Posterior vena cava (tissue), 2 donors: ENCODE measurements around the gene USH1G. TPM values are rescaled to one million over a fixed set of nuclear protein-coding genes. Genes with fewer than 3 reads are reported as not detected.
"Not testable (repeated sequence)": the region's sequence is repeated elsewhere in the genome, so short reads cannot be mapped to it uniquely, and the experiment has no call there.

Experiments used
- DNase-seq: peaks from one replicate; pipeline ENCODE4 v3.0.0-alpha.2; 2020; ENCODE audit warnings: low spot score
- intact Hi-C, 2 donors: fragments of 100-400 bp; cut with DNase I; formaldehyde crosslinking; loops; one replicate each; pipeline versions ENCODE4 v1.14.1 to v1.14.2; 2022 to 2023
- long read RNA-seq, 2 donors: library from polyadenylated mRNA; unstranded; transcript quantifications; one replicate each; pipeline ENCODE4 v2.0.0, GENCODE V29; 2020 to 2021
- total RNA-seq, 2 donors: library from RNA; stranded (reverse); fragmentation: NEBNext Ultra II Directional; extraction: Animal tissue kit (Norgen Biotek cat#: 25700); gene quantifications; one replicate each; pipeline ENCODE4 v1.2.1, GENCODE V29; 2021
- donor health status: DM: yes; HTN: yes; CAD: no.
- donor health status: DM: yes; HTN: yes; CAD: no.

The USH1G gene
- total RNA-seq = not detected
- long read RNA-seq, donor 1 = 0 reads
- long read RNA-seq, donor 2 = 0 reads

- DNase-seq = no peak
- intact Hi-C loops = no loop called here
Measured at GRCh38 chr17:74922694-74923537, at the start of gene USH1G. Gene USH1G (minus strand): TSS chr17:74923255. CDS start chr17:74923073, 182 bp downstream.

- no peak for DNase-seq
- intact Hi-C loops = no loop called here
Measured at GRCh38 chr17:74972107-74972972, 49.3 kb upstream of the USH1G start, which contains the start of gene HID1. Gene HID1 (minus strand): TSS chr17:74972759. CDS start chr17:74972656, 103 bp downstream.

GRCh38 chr17:74971842-74972106 is 48.7 kb upstream of the USH1G start:
- DNase-seq = no peak
- intact Hi-C loops = no loop called here

DNA sequence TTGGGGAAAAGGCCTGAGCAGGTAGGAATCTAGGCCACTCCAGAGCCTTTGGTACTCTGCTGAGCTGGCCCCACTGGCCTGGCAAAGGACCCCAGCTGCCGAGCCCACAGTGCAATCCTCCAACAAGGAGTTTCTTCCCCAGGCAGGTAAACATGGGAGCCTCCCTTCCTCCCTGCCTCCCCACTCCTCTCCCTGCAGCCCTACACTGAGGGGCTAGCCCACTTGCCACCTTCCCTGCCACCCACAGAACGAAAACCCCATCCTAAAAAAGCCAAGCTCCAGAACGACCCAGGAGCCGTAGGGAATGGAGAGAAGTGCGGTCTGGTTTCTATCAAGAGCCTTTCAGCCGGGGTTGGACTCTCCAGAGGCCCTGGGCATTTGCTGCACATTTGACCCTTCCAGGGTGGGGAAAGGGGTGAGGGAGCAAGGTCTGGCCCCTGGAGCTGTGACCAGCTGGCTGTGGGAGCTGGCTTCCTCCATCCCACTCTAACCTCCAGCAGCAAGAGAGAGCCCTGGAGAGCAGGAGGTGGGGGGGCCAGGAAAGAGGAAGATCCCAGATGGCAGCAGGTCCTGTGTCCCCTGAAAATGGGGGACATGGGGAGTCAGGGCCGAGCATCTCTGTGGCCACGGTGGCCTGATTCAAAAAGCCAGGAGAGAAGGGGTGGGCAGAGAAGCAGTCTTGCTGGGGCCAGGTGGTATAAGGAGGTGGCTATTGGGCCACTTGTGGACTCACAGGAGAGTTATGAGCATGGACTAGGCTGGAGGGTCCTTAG is 48.2 kb upstream of the USH1G start:
- no peak for DNase-seq
- intact Hi-C loops = no loop called here

- DNase-seq = no peak
- intact Hi-C loops = no loop called here
Measured at GRCh38 chr17:74970395-74970794, 47.3 kb upstream of the USH1G start.

- intact Hi-C loops, DNase-seq: not testable (repeated sequence)
Measured at GRCh38 chr17:74969501-74969900, 46.4 kb upstream of the USH1G start.

GRCh38 chr17:74968361-74968780 is 45.3 kb upstream of the USH1G start:
- DNase-seq = no peak
- intact Hi-C loops = no loop called here

DNA sequence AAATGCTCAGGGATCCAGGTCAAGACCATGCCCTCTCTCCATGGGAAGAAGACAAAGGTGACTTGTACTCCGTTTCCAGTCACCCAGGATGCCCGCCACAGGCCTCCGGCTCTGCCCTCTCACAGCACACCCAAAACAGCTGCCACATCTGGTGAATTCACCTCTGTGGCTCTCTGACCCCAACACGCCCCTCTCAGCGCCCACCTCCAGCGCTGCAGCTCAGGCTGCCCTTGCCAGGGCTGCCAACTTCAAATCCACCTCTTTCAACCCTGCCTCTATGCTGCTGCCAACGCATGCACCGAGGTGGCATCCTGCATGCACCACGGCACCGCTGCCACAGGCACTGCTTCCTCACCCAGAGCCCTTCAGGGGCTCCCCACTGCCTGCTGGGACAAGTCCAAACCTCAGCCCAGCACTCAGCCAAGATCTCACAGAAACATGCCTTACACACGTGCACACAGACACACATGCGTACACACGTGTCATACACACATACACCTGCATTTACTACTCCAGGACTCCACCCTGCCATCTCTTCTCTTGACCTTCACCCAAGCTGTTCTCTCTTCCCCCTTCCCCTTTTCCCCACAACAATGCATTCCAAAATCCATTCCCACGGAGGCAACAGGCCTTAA is 42.0 kb upstream of the USH1G start:
- no peak for DNase-seq
- intact Hi-C loops = no loop called here

- intact Hi-C loops = no loop called here
- DNase-seq = no peak
Measured at GRCh38 chr17:74964246-74964761, 41.2 kb upstream of the USH1G start.

DNA sequence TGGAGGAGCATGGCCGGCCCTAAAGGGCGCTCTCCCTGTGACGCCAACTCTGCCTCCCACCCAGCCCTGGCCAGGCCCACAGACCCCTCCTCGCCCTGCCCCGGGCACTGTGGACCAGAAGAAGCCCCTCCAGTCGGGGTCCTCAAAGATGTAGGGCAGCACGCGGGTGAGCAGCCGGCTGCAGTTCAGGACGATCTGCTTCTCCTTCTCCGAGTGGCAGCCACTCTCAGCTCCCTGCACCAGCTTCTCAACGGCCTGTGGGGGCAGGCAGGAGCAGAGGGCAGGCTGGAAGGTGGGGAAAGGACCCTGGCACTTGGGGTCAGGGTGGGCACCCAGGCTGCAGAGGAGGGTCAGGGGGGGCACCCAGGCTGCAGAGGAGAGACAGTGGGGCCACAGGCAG is 40.6 kb upstream of the USH1G start:
- no peak for DNase-seq
- intact Hi-C loops = no loop called here

DNA sequence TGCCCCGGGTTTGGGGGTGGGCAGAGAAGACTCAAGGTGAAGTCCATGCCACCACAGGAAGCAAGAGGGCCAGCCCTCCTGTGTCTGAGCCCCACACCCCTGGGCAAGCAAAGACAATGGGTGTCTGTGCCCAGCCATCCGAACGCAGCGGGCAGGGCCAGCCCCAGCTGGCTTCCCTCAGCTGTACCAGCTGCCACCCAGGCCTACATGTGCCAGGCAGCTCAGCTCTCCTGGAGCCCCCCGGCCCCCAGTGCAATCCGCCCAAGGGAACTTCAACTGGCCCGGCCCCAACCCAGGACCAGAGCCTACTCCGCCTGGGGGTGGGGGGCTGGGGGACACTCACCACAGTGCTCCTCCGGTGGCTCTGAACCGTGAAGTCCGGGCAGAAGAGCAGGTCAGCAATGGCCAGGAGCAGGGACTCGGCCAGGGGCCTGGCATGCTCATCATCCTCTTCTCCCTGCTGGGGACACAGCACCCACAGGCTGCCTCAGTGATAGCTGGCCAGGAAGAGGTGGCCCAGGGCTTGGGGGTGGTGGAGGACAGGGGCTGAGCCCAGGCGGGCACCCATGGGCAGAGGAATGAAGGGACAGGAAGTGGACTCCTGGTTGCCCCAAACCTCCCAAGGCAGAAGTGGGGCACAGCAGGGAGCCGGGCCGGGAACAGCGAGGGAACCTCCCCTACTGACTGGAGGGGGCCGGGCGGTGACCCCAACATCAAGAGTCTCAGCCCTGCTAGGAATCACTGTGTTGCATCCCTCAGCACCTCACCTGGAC is 39.8 kb upstream of the USH1G start:
- intact Hi-C loops = no loop called here
- no peak for DNase-seq

DNA sequence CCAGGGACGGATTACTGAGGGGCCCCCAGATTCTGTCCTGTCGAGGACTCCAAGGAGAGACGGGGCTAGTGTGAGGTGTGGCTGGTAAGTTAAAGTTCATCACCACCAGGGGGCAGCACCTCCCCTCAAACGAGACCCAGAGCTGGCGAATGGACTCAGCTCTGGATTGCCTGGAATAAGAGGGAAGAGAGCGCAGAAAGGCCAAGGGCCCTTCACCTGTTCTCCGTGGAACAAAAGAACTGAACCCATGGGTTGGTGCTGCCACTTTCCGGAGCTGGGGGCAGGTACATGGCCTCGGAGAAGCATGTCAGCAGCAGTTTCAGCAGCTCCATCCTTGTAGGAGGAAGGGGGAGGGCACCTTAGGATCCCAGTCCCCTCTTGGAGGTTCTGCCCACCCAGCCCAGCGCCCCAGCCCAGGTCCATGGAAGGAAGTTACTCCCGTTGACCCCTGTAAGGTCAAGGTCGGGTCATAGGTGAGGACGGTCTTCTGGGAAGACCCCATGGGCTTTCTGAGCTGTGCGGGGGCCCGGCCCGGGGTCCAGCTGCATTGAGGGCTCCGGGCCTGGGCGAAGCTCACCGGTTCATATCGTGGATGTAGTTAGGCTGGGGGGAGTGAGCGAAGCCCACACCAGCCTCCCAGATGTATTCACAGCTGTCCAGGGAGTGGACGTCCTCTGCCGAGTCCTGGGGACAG is 38.7 kb upstream of the USH1G start:
- peak; percentile 95 for DNase-seq
- intact Hi-C loops = no loop called here

- intact Hi-C loops = no loop called here
- no peak for DNase-seq
Measured at GRCh38 chr17:74960570-74961342, 37.7 kb upstream of the USH1G start.

DNA sequence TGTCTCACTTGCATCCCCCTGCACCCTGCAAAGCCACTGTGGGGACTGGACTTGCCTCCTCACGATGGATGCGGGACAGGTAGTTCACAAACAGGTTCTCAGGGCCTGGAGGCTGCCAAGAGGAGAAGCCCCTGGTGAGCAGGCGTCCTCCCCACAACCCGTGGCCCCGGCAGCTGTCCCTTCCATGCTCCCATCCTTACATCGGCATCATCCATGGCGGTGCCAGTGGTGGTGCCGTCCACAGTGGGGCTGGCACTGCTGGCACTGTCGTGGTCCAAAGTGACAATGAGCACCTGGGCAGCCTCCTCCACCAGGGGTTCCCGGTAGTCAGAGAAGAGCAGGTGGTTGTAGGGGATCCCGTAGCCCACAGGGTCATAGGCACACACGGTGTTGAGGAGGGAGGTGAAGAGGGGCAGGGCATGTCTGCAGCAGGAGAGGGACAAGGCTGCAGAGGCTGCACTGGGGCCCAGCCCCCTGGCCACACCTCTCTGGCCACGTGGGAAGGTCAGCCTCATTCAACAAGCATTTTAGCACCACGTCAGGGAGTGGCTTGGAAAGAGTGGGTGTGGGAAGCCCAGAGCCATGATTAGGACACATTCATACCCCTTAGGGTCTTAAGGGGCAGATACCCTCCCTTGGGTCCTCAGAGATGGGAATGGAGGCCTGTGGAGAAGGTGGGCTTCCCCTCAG is 36.9 kb upstream of the USH1G start:
- intact Hi-C loops = no loop called here
- DNase-seq = no peak

DNA sequence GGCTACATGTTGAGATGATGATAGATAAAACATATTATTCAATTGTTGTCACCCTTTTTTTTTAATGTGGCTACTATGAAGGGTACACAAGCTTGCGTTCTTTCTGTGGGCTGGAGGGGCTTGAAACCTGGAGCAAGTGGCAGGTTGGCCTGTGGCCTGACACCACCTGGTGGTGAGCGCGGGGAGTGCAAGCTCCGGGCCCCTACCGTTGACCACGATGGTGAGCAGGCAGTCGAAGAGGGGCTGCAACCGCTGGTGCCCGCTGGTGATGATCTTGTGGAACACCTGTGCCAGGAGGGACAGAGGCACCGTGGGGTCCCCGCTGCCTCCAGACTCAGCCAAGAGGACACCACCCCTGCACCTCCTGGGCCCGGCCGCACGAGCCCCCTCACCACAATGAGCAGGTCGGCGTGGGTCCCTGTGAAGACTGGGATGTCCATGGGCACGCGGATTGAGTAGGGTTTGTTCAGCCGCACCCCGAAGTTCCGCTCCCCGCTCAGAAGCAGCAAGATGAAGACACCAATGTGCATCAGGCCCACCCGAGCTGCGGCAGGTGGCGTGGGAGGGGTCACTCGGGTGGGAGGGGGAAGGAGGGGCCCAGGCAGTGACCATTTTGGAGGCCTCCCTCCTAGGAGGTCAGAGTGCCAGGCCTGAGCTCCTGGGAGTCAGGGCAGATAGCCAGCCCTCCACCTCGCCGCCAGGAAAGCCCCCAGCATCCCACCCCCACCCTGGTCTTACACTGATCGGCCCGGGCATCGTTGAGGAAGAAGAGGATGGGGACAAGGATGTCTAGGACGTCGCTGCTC is 35.1 kb upstream of the USH1G start:
- DNase-seq = peak; percentile 92
- intact Hi-C loops = no loop called here

- DNase-seq = no peak
- intact Hi-C loops = no loop called here
Measured at GRCh38 chr17:74956093-74956492, 33.0 kb upstream of the USH1G start.
